ENCODE data around the gene ZNF445.

- no peak for TF ChIP-seq POLR2AphosphoS5 (IDR thresholded peaks at IDR 0.05; ENCODE audit: low read depth, low read length)
- no peak for TF ChIP-seq POLR2A (IDR thresholded peaks at IDR 0.05; ENCODE audit: low read depth, low read length)
These were observed 15.0 kb upstream of the ZNF445 start for GRCh38 chr3:44492496-44492895.

Data from GM12892 (cell line).